ENCODE data around the gene TIMP3.
A peak's percentile ranks its signal among the peaks of the same experiment; 100 is the strongest.

TIMP3 gene

GRCh38 chr22:32803020-32803737, 1.7 kb downstream of the TIMP3 start:
- TF ChIP-seq, protein P1, sequence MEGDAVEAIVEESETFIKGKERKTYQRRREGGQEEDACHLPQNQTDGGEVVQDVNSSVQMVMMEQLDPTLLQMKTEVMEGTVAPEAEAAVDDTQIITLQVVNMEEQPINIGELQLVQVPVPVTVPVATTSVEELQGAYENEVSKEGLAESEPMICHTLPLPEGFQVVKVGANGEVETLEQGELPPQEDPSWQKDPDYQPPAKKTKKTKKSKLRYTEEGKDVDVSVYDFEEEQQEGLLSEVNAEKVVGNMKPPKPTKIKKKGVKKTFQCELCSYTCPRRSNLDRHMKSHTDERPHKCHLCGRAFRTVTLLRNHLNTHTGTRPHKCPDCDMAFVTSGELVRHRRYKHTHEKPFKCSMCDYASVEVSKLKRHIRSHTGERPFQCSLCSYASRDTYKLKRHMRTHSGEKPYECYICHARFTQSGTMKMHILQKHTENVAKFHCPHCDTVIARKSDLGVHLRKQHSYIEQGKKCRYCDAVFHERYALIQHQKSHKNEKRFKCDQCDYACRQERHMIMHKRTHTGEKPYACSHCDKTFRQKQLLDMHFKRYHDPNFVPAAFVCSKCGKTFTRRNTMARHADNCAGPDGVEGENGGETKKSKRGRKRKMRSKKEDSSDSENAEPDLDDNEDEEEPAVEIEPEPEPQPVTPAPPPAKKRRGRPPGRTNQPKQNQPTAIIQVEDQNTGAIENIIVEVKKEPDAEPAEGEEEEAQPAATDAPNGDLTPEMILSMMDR (IDR thresholded peaks at IDR 0.05; ENCODE audit: low read depth, low read length) = no peak
- H3K4me3 ChIP-seq (ENCODE audit: low read depth, low read length) = peak overlapping the region; percentile 97

DNA sequence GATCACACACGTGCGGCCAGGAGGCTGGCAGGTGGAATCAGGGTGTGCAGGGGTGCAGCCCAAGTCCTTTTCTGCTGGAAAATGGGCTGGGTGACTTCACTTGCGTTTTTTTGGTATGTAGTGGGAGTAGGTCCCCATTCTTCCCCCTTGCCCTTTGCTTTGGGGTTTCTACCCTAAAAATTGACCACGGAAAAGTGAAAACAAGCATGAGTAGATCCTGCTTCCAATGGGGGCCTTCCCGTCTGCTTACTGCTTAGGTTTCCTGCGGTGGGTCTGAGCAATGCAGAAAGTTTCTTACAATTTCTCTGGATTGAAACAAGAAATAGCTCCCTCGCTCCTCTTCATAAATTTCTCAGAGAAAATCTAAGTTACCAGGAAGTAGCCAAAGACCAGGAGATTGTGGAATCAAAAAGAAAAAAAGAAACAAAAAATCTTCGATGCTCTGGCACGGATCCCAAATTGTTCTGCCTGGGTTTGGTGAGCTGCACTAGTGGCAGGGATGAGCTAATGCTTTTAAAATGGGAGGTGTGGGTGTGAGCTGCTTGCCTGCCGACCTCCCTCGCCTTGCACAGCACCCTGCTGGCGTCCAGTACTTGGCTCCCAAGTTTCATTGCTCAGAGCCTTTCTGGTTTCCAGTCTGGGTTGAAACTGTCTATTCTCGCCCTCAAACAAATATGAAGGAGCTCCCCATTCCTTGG, 2.4 kb downstream of the TIMP3 start:
- peak overlapping the region; percentile 97 for H3K4me3 ChIP-seq (ENCODE audit: low read depth, low read length)

DNA sequence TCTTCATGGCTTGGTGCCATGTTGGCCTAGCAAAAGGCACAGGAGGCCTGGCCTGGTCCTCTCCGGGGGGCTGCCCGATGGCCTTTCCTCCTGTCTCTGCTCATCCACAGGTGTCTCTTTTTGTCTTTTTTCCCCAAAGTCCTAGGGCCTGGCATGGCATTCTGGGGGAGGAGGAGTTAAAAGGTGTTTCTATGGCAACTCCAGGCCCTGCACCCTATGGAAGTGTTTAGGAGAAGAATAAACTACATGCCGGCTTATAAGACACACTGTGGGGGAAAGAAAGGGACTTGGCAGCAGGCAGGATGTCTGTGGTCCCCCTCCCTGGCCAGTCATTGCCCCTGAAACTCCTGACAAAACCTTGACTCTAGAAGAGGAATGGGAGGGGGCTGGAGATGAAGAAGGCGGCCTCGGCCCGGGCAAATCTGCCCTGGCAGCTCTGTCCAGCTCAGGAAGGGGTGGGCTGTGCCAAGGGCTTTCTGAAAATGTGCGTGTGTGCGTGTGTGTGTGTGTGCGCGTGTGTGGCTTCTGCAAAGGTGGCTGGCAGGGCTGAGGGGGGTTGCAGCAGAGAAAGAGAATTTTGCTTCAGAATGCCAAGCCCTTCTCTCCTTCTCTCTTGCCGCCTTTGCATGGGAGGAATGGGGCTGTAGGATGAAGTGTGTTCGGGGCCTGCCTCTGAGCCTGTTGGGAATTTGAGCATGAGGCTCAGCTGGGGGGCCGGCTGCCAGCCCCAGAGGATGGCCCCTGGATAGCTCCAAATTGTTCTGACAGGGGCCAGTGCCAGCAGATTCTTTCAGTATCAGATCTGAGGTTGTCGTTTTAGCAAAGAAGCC, 3.2 kb downstream of the TIMP3 start:
- TF ChIP-seq, protein P1 (IDR thresholded peaks at IDR 0.05; ENCODE audit: low read depth, low read length) = no peak
- H3K4me3 ChIP-seq (ENCODE audit: low read depth, low read length) = peak overlapping the region; percentile 97

More for the DNA sequence above, 2.4 kb downstream of the TIMP3 start:
- TF ChIP-seq, protein P1 (IDR thresholded peaks at IDR 0.05; ENCODE audit: low read depth, low read length) = no peak

GRCh38 chr22:32805361-32805881, 3.9 kb downstream of the TIMP3 start:
- TF ChIP-seq, protein P1 (IDR thresholded peaks at IDR 0.05; ENCODE audit: low read depth, low read length) = no peak
- no peak overlapping the region; the same call in 1 of the 2 replicates for H3K4me3 ChIP-seq (ENCODE audit: low read depth, low read length)

- no peak overlapping the region for H3K4me3 ChIP-seq (ENCODE audit: low read depth, low read length)
- TF ChIP-seq, protein P1 (IDR thresholded peaks at IDR 0.05; ENCODE audit: low read depth, low read length) = no peak
Measured at GRCh38 chr22:32806296-32806695, 4.8 kb downstream of the TIMP3 start.

DNA sequence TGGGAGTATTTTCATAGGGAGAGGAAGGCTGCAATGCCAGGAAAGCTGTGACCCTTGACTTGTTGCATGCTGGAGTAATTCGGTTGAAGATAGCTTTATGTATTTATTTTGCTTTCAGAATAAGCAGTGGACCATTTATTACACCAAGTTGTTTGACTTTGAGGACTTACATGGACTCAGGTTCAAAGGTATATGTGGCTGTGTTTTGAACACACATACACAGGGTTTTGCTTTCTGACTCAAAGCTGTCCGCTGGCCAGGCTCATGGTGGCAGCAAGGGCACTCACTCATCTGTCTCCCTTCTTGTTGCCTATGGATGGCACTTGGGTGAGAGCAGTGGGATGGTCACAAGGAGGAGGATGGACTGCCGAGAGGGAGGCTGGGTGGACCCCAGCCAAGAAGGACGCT, 6.5 kb downstream of the TIMP3 start:
- no peak overlapping the region for H3K4me3 ChIP-seq (ENCODE audit: low read depth, low read length)
- TF ChIP-seq, protein P1 (IDR thresholded peaks at IDR 0.05; ENCODE audit: low read depth, low read length) = no peak
